K562 (cell line): ENCODE data around the gene EPHX1. TPM values are rescaled to one million over a fixed set of nuclear protein-coding genes. Genes with fewer than 3 reads are reported as not detected.

ENCODE experiments used
- ATAC-seq: fragments of 200-7000 bp; cut with Tn5 transposase; 3 replicates; pipeline ENCODE4 v1.9.1; 2020; ENCODE audit warnings: moderate library complexity
- BruUV-seq: library from RNA; stranded (reverse); fragments of 400-500 nt; replicated peaks from 2 replicates; lab custom pipeline; 2021; lab: Mats Ljungman, UMichigan
- CTCF ChIA-PET: fragments of 300-600 bp; formaldehyde crosslinking; extraction: SDS; loops from one replicate; lab custom pipeline; 2021; ENCODE audit warnings: low intra/inter-chr PET ratio; lab: Yijun Ruan, JAX
- POLR2A ChIA-PET: fragments of 300-600, 350-650 bp; sonication (Branson Sonifier 250); formaldehyde crosslinking; extraction: SDS; loops from one replicate; lab custom pipeline; 2021; ENCODE audit warnings: antibody characterized with exemption, inconsistent platforms; lab: Yijun Ruan, JAX
- DNase-seq, 4 experiments: peaks; one replicate each; pipeline versions ENCODE4 v3.0.0 to v3.0.0-alpha.2; 2011 to 2018; ENCODE audit warnings: low spot score in 3 of 4, mixed read lengths in 3 of 4; ENCODE audit errors: extremely low read depth in 1 of 4
- FAIRE-seq: peaks from 2 replicates; lab custom pipeline; 2011; peaks lifted over from hg19 to GRCh38; lab: Jason Lieb, UNC
- H2AFZ ChIP-seq: 2 replicates; pipeline ENCODE4 v1.6.0; 2011; ENCODE audit warnings: low read depth, low read length, control low read depth, inconsistent platforms
- H3K27ac ChIP-seq: fragments of 200-600 bp; 3 replicates; pipeline ENCODE4 v1.8.0; 2011; ENCODE audit warnings: low read depth, mild to moderate bottlenecking, control low read depth, inconsistent platforms, low read length, moderate library complexity, mixed read lengths; ENCODE audit errors: extremely low read depth
- H3K27me3 ChIP-seq, 2 experiments: fragments of 300-600 bp in 1 of 2; 2 replicates in 1 of 2; 3 replicates in 1 of 2; pipeline versions ENCODE4 v1.6.0 to v1.8.0; 2011; ENCODE audit warnings: inconsistent platforms in 2 of 2, low read length in 2 of 2, mild to moderate bottlenecking in 1 of 2, mixed read lengths in 1 of 2, moderate library complexity in 1 of 2; ENCODE audit not compliant: control insufficient read depth in 2 of 2, insufficient read depth in 2 of 2
- H3K36me3 ChIP-seq: fragments of 300-600 bp; 3 replicates; pipeline ENCODE4 v1.8.0; 2011; ENCODE audit warnings: mild to moderate bottlenecking, low read length, inconsistent platforms; ENCODE audit not compliant: control insufficient read depth, insufficient read depth
- H3K4me1 ChIP-seq, 2 experiments: fragments of 200-600 bp in 1 of 2; replicated peaks in 1 of 2; 2 replicates in 1 of 2; 3 replicates in 1 of 2; pipeline versions ENCODE4 v1.5.1 to v1.8.0; 2011; ENCODE audit warnings: inconsistent platforms in 2 of 2, low read length in 2 of 2, mild to moderate bottlenecking in 1 of 2, mixed read lengths in 1 of 2, moderate library complexity in 1 of 2; ENCODE audit not compliant: control insufficient read depth in 2 of 2, insufficient read depth in 2 of 2
- H3K4me2 ChIP-seq: 2 replicates; pipeline ENCODE4 v1.6.1; 2011; ENCODE audit warnings: low read length, control low read depth, inconsistent platforms, mixed read lengths; ENCODE audit not compliant: insufficient read depth
- H3K4me3 ChIP-seq: fragments of 200-600 bp; sonication (generic), shearing (Covaris generic); 2 replicates; pipeline ENCODE4 v1.5.1; 2016; ENCODE audit warnings: control low read depth, inconsistent platforms
- H3K79me2 ChIP-seq: fragments of 200-600 bp; 3 replicates; pipeline ENCODE4 v1.8.0; 2011; ENCODE audit warnings: low read length, inconsistent platforms; ENCODE audit not compliant: control insufficient read depth, insufficient read depth
- H3K9ac ChIP-seq, 2 experiments: 2 replicates each; pipeline versions ENCODE4 v1.6.0 to v1.6.1; 2011; ENCODE audit warnings: low read depth in 2 of 2, low read length in 2 of 2, control low read depth in 1 of 2, inconsistent platforms in 1 of 2, mild to moderate bottlenecking in 1 of 2, mixed read lengths in 1 of 2; ENCODE audit not compliant: insufficient read depth in 1 of 2
- H3K9me1 ChIP-seq: one replicate; pipeline ENCODE4 v1.6.0; 2011; ENCODE audit warnings: inconsistent platforms, mild to moderate bottlenecking, low read length, moderate library complexity; ENCODE audit not compliant: control insufficient read depth, insufficient read depth
- H3K9me3 ChIP-seq: replicated peaks from 2 replicates; pipeline ENCODE4 v1.5.1; 2011; ENCODE audit warnings: low read depth, low read length, inconsistent platforms; ENCODE audit not compliant: control insufficient read depth, insufficient read depth
- H4K20me1 ChIP-seq: replicated peaks from 2 replicates; pipeline ENCODE4 v1.6.1; 2011; ENCODE audit warnings: low read length, inconsistent platforms, mixed read lengths; ENCODE audit not compliant: control insufficient read depth, insufficient read depth
- HNRNPH1 ChIP-seq: fragments of 200-400 bp; formaldehyde crosslinking; optimal IDR thresholded peaks from 2 replicates; pipeline ENCODE3; 2017; ENCODE audit warnings: low read depth, mild to moderate bottlenecking, low read length, moderate library complexity
- HNRNPL ChIP-seq: fragments of 200-400 bp; formaldehyde crosslinking; IDR thresholded peaks from 2 replicates; pipeline ENCODE4 v1.6.1; 2017; ENCODE audit warnings: low read depth, mild to moderate bottlenecking, low read length
- MED1 ChIP-seq: sonication (generic); formaldehyde crosslinking; IDR thresholded peaks from 2 replicates; pipeline ENCODE4 v1.8.1; 2023; ENCODE audit warnings: missing genetic modification reagents, borderline replicate concordance
- POLR2G ChIP-seq: fragments of 200-400 bp; formaldehyde crosslinking; IDR thresholded peaks from 2 replicates; pipeline ENCODE4 v1.6.1; 2017; ENCODE audit warnings: low read depth, mild to moderate bottlenecking, antibody characterized with exemption, low read length, moderate library complexity
- RBFOX2 ChIP-seq: fragments of 200-400 bp; formaldehyde crosslinking; IDR thresholded peaks from 2 replicates; pipeline ENCODE4 v1.6.1; 2017; ENCODE audit warnings: low read depth, mild to moderate bottlenecking, low read length, moderate library complexity
- ZBTB7A ChIP-seq: IDR thresholded peaks from 2 replicates; pipeline ENCODE4 v1.6.1; 2011; ENCODE audit warnings: low read depth, mild to moderate bottlenecking, low read length, moderate library complexity, borderline replicate concordance; ENCODE audit not compliant: control insufficient read depth
- ZFPM2 ChIP-seq: fragments of 250-450 bp; sonication (Bioruptor Pico); IDR thresholded peaks from 2 replicates; pipeline ENCODE4 v1.5.1; 2022; ENCODE audit warnings: mild to moderate bottlenecking
- ZNF232 ChIP-seq: sonication (generic); formaldehyde crosslinking; IDR thresholded peaks from 2 replicates; pipeline ENCODE4 v1.8.0; 2022; ENCODE audit warnings: mild to moderate bottlenecking, missing genetic modification reagents
- ZNF644 ChIP-seq: fragments of 200-800 bp; sonication (Bioruptor generic); IDR thresholded peaks from 2 replicates; pipeline ENCODE4 v1.6.1; 2016; ENCODE audit warnings: low read depth, missing genetic modification characterization, missing compliant biosample characterization
- ZNF76 ChIP-seq: fragments of 250-450 bp; sonication (Bioruptor Pico); IDR thresholded peaks from 2 replicates; pipeline ENCODE4 v1.4.0; 2020; ENCODE audit warnings: mild to moderate bottlenecking, moderate library complexity, borderline replicate concordance
- WGBS: fragments of 100-300 bp; shearing (Covaris generic); methylation state at CpG from one replicate; pipeline ENCODE4 v1.1.6; 2016; ENCODE audit warnings: low coverage, mixed read lengths; ENCODE audit not compliant: insufficient coverage; ENCODE audit errors: missing lambda C conversion rate; 5-methylcytosine and 5-hydroxymethylcytosine counted together
- in situ Hi-C: fragments of 300-500 bp; cut with MboI; formaldehyde crosslinking; loops from 4 replicates; pipeline ENCODE4 v1.15.0; 2018; ENCODE audit warnings: inconsistent platforms, mixed read lengths
- intact Hi-C: fragments of 100-400 bp; cut with micrococcal nuclease; formaldehyde crosslinking; loops from 2 replicates; pipeline ENCODE4 v1.14.2; 2022
- polyA plus RNA-seq, 8 experiments: library from polyadenylated mRNA; depleted of rRNA in 4 of 8; stranded (reverse) in 5 of 8; unstranded in 3 of 8; fragments of >200 nt; fragmentation: Nextera tagmentation in 2 of 8; fragmentation: Illumina TruSeq in 1 of 8; extraction: Ambion mirVana in 2 of 8; extraction: Trizol in 1 of 8; gene quantifications; 2 replicates each; pipeline versions ENCODE4 v1.2.1 to v1.2.3, GENCODE V29; 2011 to 2014; ENCODE audit warnings: inconsistent platforms in 1 of 8, missing spikeins in 1 of 8
- total RNA-seq, 7 experiments: library from RNA; depleted of rRNA in 6 of 7; stranded (reverse); fragments of >200 nt in 6 of 7; fragmentation: Illumina TruSeq in 2 of 7; extraction: Trizol in 2 of 7; gene quantifications; 2 replicates each; pipeline versions ENCODE4 v1.2.1 to v1.2.3, GENCODE V29; 2011 to 2021; ENCODE audit warnings: low replicate concordance in 1 of 7
- TF ChIP-seq, protein P1 (sequence below): conservative IDR thresholded peaks from 2 replicates; pipeline ENCODE4 v1.6.1; 2011; ENCODE audit warnings: low read depth, mild to moderate bottlenecking, low read length; ENCODE audit not compliant: control insufficient read depth

EPHX1 gene
- total and polyA plus RNA-seq, 9 of the 15 experiments (the other 6 are each of a cell fraction or from before 2014, with no cell fraction given): 0.21 to 27.0 (median 6.7) TPM

DNA sequence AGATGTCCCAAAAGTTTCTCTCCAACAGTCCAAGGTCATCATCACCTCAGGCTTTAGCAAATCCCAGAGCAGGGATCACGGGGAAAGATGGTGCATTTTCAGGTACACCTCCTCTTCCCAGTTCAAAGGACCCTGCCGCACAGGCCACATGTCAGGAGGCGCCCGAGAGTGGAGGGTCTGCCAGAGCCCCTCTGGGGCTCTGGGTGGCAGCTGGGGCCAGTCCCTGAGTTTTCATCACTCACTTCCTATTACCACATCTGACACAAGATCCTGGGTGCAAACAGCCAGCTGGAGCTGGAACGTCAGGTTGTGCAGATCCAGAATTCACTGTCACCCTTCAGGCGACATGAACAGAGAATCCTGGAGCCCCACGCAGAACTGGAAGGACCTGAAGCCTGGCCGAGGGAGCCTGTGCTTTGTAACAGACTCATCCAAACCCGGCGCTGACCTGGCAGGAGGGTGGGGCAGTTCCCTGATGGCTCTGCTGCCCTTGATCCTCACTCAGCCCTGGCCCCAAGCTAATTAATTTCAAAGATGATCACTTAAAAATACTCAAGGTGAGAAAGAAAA lies 63.4 kb downstream of the EPHX1 start:
- Histone ChIP-seq H3K4me3 (no peak overlapping the region), H3K27ac (no peak overlapping the region), H4K20me1 (no peaks in the 10 kb centered on the region; the same call in 1 of the 2 replicates)
- no TSS peak for BruUV-seq
- intact Hi-C loops: no loop called here
- TF ChIP-seq MED1: no peak
- no peak for TF ChIP-seq ZFPM2 (CRISPR knock-in tag)
- TF ChIP-seq ZBTB7A: 0 out of 2 replicates have a peak, but pooled peaks have one; percentile 22
- TF ChIP-seq ZNF232: no peak
- TF ChIP-seq, all 486 proteins: peak for 1
- Histone ChIP-seq H3K36me3 (peaks cover 86% of the 10 kb centered on the region), H3K27me3 (no peaks in the 10 kb centered on the region), H3K4me1 (peaks cover 0 to 3% of the 10 kb centered on the region in 2 experiments; a peak in 2 of 5 replicates), H3K4me2 (no peak overlapping the region), H3K9me1 (no peaks in the 10 kb centered on the region), H3K9ac (no peak overlapping the region), H3K79me2 (peaks cover 2% of the 10 kb centered on the region; the same call in 1 of the 3 replicates), H3K9me3 (no peaks in the 10 kb centered on the region), H2AFZ (no peak overlapping the region)
- no peak for DNase-seq
- ChIA-PET POLR2A (interaction anchor here (0.7 to 5.1 kb wide), 4 partner anchors 8 to 364 kb away, joined by 3 to 37 read pairs (median 3); partner anchors contain the start of gene TMEM63A), CTCF (no interaction called here)
- WGBS: 88% methylated on average over 10 of the region's 10 CpGs
- FAIRE-seq: no peak
- ATAC-seq: no peak
- in situ Hi-C loops: no loop called here

DNA sequence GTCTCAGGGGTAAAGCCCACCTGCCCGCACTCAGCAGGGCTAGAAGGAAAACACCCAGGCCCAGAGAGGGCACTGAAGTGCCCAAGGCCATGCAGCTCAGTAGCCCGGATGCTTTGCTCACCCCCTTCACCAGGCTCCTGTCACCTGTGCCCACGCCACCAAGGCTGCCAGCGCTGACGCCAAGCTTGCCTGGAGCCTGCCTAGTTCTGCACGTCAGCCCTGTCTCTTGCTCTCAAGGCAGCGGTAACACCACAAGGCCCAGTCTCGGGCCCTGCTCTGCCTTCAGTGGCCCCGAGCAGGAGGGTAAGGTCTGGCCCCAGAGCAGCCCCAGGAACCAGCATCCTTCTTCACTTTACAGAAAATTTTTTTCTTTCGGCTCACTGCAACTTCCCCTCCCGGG lies 64.5 kb downstream of the EPHX1 start:
- H3K4me2 ChIP-seq: no peak overlapping the region
- no peak overlapping the region for H3K4me3 ChIP-seq
- BruUV-seq: no TSS peak
- FAIRE-seq: no peak
- H3K27ac ChIP-seq: no peak overlapping the region
- POLR2A ChIA-PET: interaction anchor here (0.6 to 1.1 kb wide), 3 partner anchors 8 to 392 kb away, joined by 3 read pairs; no protein-coding TSS in a partner anchor
- WGBS: 92% methylated on average over 11 of the region's 11 CpGs
- H3K9ac ChIP-seq: no peak overlapping the region
- H3K4me1 ChIP-seq: peaks cover 3 to 7% of the 10 kb centered on the region in 2 experiments; a peak in 3 of 5 replicates
- no peak for ATAC-seq
- peaks cover 86% of the 10 kb centered on the region for H3K36me3 ChIP-seq
- H3K9me1 ChIP-seq: peaks cover 2% of the 10 kb centered on the region
- no peaks in the 10 kb centered on the region for H3K27me3 ChIP-seq
- TF ChIP-seq POLR2G: peak; percentile 47; the same call in 1 of the 2 replicates
- no peak for TF ChIP-seq ZNF644 (tag)
- peak; percentile 49 for TF ChIP-seq RBFOX2
- TF ChIP-seq ZNF76 (CRISPR knock-in tag): no peak
- TF ChIP-seq HNRNPH1: no peak
- TF ChIP-seq, protein P1, sequence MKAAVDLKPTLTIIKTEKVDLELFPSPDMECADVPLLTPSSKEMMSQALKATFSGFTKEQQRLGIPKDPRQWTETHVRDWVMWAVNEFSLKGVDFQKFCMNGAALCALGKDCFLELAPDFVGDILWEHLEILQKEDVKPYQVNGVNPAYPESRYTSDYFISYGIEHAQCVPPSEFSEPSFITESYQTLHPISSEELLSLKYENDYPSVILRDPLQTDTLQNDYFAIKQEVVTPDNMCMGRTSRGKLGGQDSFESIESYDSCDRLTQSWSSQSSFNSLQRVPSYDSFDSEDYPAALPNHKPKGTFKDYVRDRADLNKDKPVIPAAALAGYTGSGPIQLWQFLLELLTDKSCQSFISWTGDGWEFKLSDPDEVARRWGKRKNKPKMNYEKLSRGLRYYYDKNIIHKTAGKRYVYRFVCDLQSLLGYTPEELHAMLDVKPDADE: no peak
- TF ChIP-seq HNRNPL: no peak
- DNase-seq: no peak
- H2AFZ ChIP-seq: no peak overlapping the region
- peaks cover 11% of the 10 kb centered on the region for H3K79me2 ChIP-seq
- CTCF ChIA-PET: no interaction called here
- H3K9me3 ChIP-seq: no peaks in the 10 kb centered on the region
- H4K20me1 ChIP-seq: peaks cover 7% of the 10 kb centered on the region; the same call in 1 of the 2 replicates
- intact Hi-C loops: no loop called here
- in situ Hi-C loops: no loop called here
